Activated CD4-positive, alpha-beta T cell treated with anti-CD3 and anti-CD28 coated beads, Interleukin-2, amount 10 ng/mL, durations not matched to agents 24 days and 14 days (primary cell): ENCODE measurements around the gene PTOV1. TPM values are rescaled to one million over a fixed set of nuclear protein-coding genes. Genes with fewer than 3 reads are reported as not detected.

Experiments
- DNase-seq: peaks from one replicate; pipeline ENCODE4 v3.0.0; 2022
- H3K27ac Mint-ChIP-seq: one replicate; pipeline ENCODE4 v1.8.0; 2022; ENCODE audit warnings: mild to moderate bottlenecking, mixed read lengths
- H3K27me3 Mint-ChIP-seq: one replicate; pipeline ENCODE4 v1.8.0; 2022; ENCODE audit warnings: mixed read lengths
- H3K36me3 Mint-ChIP-seq: one replicate; pipeline ENCODE4 v1.8.0; 2022; ENCODE audit warnings: low read depth, mild to moderate bottlenecking, mixed read lengths
- H3K4me1 Mint-ChIP-seq: one replicate; pipeline ENCODE4 v1.8.0; 2021; ENCODE audit warnings: mixed read lengths
- H3K4me3 Mint-ChIP-seq: one replicate; pipeline ENCODE4 v1.8.0; 2022; ENCODE audit warnings: mild to moderate bottlenecking, moderate library complexity, mixed read lengths
- H3K9me3 Mint-ChIP-seq: one replicate; pipeline ENCODE4 v1.8.0; 2021; ENCODE audit warnings: mixed read lengths
- intact Hi-C: fragments of 100-400 bp; cut with micrococcal nuclease; formaldehyde crosslinking; loops from one replicate; pipeline ENCODE4 v1.15.1; 2023
- total RNA-seq: library from RNA; stranded (reverse); gene quantifications from 2 replicates; pipeline ENCODE4 v1.2.3, GENCODE V29; 2022

Gene PTOV1
- total RNA-seq, 1 donor from 2014 or later = 121 TPM

DNA sequence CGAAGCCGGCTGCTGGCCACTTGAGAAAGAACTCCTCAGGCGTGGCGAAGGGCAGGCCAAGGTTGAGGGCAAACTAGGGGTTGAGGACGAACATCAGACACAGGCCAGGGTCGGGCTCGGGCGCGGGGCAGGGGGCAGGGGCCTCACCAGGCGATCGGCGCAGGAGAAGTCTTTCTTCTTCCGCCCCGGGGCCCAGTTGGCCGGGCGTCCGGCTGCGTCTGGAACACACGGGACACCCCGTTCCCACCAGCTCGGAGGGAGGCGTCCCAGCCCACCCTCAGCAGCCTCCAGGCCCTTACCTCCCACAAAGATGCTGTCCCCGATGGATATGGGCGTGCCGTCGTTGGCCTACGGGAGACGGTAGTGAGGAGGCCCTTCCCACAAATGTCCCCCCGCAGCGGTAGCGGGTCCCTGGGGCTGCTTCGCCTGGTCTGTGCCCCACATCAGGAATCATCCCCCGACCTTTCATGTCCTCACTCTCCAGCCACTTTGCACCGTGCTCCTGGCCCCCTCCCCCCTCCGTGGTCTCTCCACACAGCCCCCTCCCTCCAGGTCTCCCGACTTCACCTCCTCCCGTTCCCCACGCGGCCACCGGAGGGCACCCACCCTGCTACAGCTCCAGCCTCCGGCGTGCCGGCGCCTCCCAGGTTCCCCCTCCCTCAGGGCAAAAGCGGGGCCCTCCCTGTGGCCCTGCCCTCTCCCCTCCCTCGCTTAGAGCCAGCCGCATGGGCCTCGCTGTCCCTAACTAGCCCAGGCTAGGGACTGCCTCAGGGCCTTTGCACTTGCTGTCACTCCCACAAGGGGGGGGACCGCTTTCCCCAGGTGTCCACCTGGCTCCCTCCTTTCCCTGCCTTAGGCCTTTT, 11.7 kb downstream of the PTOV1 start:
- H3K9me3 Mint-ChIP-seq = no peaks in the 10 kb centered on the region
- no peaks in the 10 kb centered on the region for H3K27me3 Mint-ChIP-seq
- peaks cover 47% of the 10 kb centered on the region for H3K36me3 Mint-ChIP-seq
- intact Hi-C loops = no loop called here
- no peak for DNase-seq
- H3K4me3 Mint-ChIP-seq = no peak overlapping the region
- H3K4me1 Mint-ChIP-seq = peaks cover 19% of the 10 kb centered on the region
- no peak overlapping the region for H3K27ac Mint-ChIP-seq

DNA sequence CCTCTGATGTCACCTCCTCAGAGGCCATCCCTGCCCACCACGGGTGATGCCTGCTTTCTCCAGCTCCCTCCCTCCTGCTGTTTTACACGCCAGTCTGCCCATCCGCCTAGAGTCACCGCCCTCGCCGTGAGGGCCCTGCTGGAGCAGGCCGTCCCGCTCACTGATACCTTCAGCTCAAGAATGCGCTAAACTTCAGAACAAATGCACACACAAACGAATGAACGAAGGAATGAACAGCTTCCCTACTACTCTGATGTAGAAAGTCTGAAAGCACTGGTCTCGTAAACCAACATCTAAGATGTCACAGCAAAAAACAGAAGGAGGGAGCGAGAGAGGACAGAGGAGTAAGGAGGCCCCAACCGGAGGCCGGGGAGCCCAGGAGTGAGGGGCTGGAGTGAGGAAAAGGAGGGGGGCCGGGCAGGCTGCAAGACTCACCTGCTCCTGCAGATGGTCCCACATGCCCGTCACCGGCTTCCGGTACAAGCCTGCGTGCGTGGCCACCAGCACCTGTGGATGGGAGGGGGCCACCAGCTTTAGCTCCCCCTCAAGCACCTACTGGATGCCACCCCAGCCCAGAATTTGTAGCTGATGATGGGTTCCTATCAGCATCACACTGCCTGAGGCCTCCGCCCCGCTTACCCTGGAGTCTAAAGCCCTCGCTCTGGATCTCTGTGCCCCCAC, 12.4 kb downstream of the PTOV1 start:
- H3K36me3 Mint-ChIP-seq = peaks cover 44% of the 10 kb centered on the region
- no peak overlapping the region for H3K4me3 Mint-ChIP-seq

DNA sequence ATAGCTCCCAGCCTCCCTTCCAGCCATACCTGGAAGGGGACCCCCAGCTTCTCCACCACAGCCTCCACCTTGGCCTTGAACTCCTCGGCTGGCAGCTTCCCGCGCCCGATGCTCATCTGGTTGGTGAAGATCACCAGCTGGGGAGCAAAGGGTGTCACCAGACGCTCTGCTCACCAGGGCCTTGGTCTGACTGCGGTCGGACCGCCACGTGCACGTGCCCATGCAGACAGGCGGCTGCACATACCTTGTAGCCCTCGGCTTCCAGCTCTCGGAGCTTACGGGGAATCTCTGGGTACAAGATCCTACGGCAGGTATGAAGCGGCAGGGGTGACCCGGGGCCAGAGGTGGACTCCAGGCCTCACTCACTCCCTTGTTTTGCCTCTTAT, 13.0 kb downstream of the PTOV1 start:
- no peak overlapping the region for H3K27ac Mint-ChIP-seq
- H3K36me3 Mint-ChIP-seq = peaks cover 43% of the 10 kb centered on the region
- intact Hi-C loops = no loop called here
- H3K4me3 Mint-ChIP-seq = no peak overlapping the region
- H3K4me1 Mint-ChIP-seq = peaks cover 29% of the 10 kb centered on the region
- no peak for DNase-seq
- H3K9me3 Mint-ChIP-seq = no peaks in the 10 kb centered on the region
- H3K27me3 Mint-ChIP-seq = no peaks in the 10 kb centered on the region

More for the DNA sequence above, 12.4 kb downstream of the PTOV1 start:
- H3K9me3 Mint-ChIP-seq = no peaks in the 10 kb centered on the region
- no peak overlapping the region for H3K27ac Mint-ChIP-seq
- intact Hi-C loops = no loop called here
- no peak for DNase-seq
- H3K27me3 Mint-ChIP-seq = no peaks in the 10 kb centered on the region
- peaks cover 25% of the 10 kb centered on the region for H3K4me1 Mint-ChIP-seq

DNA sequence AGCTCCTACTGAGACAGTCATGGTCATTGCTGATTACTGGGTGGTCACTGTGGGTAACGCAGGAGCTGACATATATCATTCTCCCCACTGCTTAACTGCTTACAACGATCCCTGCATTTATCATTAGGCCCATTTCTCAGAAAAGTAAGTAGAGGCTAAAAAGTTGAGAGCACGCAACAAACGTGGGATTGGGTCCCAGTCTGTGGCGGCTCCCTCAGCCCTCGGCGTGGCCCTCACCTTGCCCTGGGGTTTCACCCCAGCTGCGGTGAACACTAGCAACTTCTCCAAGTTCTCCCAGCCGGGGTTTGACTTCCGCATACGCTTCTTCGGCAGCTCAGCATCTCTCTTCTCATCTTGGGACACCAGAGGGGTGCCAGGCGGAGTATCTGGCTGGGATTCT, 13.9 kb downstream of the PTOV1 start:
- H3K27me3 Mint-ChIP-seq = no peaks in the 10 kb centered on the region
- peaks cover 29% of the 10 kb centered on the region for H3K4me1 Mint-ChIP-seq
- no peak overlapping the region for H3K4me3 Mint-ChIP-seq
- no peaks in the 10 kb centered on the region for H3K9me3 Mint-ChIP-seq
- intact Hi-C loops = no loop called here
- DNase-seq = no peak
- H3K36me3 Mint-ChIP-seq = peaks cover 42% of the 10 kb centered on the region
- no peak overlapping the region for H3K27ac Mint-ChIP-seq

DNA sequence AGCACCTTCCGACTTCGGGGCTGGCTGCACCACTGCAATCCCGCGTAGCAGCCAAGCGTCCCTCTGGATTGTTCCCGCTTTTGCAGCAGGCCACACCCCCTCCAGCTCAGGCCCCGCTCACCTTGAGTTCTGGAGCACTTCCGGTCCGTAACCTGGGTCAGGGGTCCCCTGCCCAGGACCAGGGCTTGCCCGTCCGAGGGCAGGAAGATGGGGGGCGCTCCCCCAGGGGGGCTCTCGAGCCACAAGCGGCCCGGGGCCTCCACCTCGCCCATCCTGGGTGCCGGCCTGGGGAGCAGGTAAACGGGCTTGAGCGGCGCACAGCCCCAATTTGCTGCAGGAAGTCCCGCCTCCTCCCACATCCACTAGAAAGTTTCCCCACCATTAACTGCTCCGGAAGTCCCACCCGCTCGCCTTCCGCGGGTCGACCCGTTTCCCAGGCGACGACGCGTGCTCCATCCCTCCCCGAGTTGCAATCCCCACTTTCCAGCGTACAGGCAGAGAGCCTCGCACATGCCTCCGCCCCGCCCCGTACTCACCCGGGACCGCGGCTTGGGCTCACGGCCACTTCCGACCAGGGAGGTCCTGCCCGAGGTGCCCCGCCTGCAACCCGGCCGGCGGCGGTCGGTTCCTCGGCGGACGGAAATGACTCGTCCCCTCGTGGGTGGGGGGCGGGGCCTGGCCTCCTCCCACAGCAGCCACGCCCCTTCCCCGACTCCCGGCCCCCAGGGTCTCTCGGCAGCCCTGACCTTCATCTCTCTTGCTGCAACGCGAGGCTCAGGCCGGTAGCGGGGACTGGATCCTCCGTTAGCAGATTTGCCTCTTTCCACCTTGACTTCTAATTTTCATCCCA, 16.2 kb downstream of the PTOV1 start, which contains the start of gene PNKP:
TSS of gene PNKP (minus strand) at position 644 of the 850 bp plus-strand sequence. CDS start at position 272, 372 bp downstream.
- intact Hi-C loops = loop anchor here (1.0 kb wide), 2 partner anchors 17 to 54 kb away; partner anchors contain the start of gene FUZ
- H3K27ac Mint-ChIP-seq = peak within 1 kb of the TSS; percentile 37
- peaks cover 40% of the 10 kb centered on the region for H3K4me1 Mint-ChIP-seq
- peak within 1 kb of the TSS; percentile 99 for H3K4me3 Mint-ChIP-seq
- peaks cover 39% of the 10 kb centered on the region for H3K36me3 Mint-ChIP-seq
- no peaks in the 10 kb centered on the region for H3K27me3 Mint-ChIP-seq
- peak; percentile 96 for DNase-seq
- H3K9me3 Mint-ChIP-seq = no peaks in the 10 kb centered on the region

DNA sequence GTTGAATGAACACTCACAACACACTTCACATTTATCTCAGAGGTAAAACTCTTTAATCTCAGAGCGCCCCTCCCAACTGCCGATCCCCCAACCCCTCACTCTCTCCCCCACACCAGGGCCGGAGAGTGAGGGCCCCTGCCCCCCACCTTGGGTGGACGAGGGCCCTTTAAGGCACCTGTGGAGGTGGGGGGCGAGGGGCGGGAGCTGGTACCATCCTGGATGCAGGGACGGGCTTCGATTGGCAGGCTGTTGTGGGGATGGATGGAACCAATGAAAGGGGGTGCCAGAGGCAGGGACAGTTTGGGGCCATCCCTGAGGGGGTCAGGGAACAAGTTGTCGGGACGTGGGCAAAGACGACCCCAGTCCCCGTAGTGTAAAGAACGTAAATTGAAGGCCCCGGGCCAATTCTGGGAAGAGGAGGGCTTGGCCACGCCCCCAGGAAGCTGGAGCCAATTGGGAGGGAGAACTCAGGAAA, 18.1 kb downstream of the PTOV1 start:
- Mint-ChIP-seq H3K36me3 (peaks cover 32% of the 10 kb centered on the region), H3K27me3 (no peaks in the 10 kb centered on the region), H3K4me1 (peaks cover 42% of the 10 kb centered on the region), H3K27ac (no peak overlapping the region), H3K4me3 (no peak overlapping the region), H3K9me3 (no peaks in the 10 kb centered on the region)
- DNase-seq = no peak
- intact Hi-C loops = loop anchor here (1.0 to 2.0 kb wide), 5 partner anchors 8 to 102 kb away; partner anchors contain the start of genes AKT1S1, AP2A1, MED25 and TBC1D17

DNA sequence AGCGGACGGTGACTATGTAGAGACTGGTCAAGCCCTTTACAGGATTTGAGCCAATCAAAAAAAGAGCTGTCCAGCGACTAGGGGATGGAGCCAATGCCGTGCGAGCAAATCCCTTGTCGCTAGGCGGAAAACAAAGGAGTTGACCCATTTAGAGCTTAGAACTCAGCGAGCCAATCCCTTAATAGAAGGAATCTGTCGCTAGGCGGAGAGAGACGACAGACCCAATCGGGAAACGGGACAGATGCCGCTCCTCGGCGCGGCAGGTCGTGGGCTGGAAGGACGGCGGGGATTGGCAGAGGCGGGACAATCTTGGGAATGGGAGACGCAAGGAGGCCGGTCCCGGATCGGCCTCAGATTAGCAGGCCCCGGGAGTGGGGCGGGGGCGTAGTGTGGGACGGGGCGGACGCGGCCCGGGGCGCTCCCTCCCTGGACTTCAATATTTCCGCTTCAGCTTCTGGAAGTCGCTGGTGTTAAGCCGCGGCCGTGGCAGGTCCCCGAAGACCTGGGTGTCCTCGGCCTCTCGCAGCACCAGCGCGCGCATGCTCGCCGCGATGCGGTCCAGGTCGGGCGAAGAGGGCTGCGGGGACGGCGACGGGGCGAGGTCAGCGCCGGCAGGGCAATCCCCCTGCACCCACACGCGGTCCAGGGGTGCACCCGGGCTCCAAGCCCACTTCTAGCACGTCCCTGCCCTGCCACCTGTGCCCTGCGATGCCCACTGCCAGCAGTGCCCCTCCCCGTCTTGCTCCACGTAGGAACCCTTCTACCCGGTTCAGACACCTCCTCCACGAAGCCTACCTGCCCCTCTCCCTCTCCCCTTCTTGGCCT, 18.7 kb downstream of the PTOV1 start:
- peak; percentile 98 for DNase-seq
- Mint-ChIP-seq H3K4me3 (no peak overlapping the region), H3K4me1 (peaks cover 41% of the 10 kb centered on the region), H3K9me3 (no peaks in the 10 kb centered on the region), H3K27me3 (no peaks in the 10 kb centered on the region), H3K36me3 (peaks cover 26% of the 10 kb centered on the region), H3K27ac (no peak overlapping the region)
- intact Hi-C loops = loop anchor here (1.0 to 10.0 kb wide), 6 partner anchors 8 to 115 kb away; partner anchors contain the start of genes AKT1S1, AP2A1, MED25 and TBC1D17

DNA sequence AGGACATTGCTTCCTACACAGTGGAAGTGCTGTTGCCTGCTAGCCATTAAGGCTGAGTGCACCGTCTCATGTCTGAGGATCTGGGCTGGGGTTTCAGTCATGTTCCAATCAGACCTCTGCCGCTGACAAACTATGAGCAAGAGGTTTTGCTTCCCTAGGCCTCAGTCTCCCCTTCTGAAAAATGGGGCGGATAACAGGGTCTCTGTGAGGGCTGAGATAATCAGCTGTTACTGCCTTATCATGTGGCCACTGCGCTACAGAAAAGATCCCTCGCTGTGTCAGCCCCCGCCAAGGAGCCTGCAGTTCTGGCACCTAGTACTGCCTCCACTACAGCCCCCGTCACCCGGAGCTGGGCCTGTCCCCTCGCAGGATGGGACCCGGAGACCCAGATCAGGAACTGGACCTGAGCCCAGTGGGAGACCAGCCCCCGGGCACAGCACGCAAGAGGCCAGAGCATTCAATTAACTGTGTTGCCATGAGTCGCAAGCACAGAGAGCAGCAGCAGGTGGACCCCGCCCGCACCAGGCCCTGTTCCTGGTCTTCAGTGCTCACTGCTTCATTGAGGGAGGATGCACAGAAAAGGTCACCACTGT, 19.4 kb downstream of the PTOV1 start:
- Mint-ChIP-seq H3K27me3 (no peaks in the 10 kb centered on the region), H3K27ac (no peak overlapping the region), H3K9me3 (no peaks in the 10 kb centered on the region), H3K4me3 (no peak overlapping the region), H3K4me1 (peaks cover 40% of the 10 kb centered on the region), H3K36me3 (peaks cover 20% of the 10 kb centered on the region)
- no peak for DNase-seq
- intact Hi-C loops = loop anchor here (10.0 kb wide), 1 partner anchor 114 kb away; no protein-coding TSS in a partner anchor

DNA sequence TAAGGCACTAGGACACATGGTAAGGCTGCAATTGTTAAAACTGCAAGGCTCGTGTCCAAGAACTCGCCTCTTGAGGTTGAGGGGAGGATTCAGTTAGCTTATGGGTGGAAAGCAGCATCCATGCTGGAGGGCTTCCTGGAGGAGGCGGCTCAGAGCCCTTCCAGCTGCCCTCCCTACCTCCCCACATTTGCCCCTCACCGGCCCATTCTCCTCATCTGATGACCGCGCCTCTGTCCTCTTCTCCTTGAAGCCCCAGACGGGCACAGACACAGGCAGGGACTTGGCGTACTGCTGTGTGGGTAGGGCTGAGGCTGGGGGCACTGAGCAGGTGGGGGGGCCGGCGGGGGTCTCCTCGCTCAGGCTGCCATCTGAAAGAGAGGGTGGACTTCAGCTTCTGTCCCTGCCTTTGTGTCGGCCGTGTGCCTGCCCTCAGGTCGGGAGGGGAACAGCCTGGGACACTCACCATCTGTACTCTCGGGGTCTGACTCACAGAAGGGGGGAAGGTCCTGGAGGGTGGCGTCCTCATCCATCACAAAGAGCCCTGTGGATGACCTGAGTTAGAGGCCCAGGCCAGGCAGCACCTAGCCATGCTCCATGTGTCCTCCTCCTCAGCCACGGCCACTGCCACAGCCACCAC, 20.5 kb downstream of the PTOV1 start:
- peak overlapping the region; percentile 59 for H3K27ac Mint-ChIP-seq

DNA sequence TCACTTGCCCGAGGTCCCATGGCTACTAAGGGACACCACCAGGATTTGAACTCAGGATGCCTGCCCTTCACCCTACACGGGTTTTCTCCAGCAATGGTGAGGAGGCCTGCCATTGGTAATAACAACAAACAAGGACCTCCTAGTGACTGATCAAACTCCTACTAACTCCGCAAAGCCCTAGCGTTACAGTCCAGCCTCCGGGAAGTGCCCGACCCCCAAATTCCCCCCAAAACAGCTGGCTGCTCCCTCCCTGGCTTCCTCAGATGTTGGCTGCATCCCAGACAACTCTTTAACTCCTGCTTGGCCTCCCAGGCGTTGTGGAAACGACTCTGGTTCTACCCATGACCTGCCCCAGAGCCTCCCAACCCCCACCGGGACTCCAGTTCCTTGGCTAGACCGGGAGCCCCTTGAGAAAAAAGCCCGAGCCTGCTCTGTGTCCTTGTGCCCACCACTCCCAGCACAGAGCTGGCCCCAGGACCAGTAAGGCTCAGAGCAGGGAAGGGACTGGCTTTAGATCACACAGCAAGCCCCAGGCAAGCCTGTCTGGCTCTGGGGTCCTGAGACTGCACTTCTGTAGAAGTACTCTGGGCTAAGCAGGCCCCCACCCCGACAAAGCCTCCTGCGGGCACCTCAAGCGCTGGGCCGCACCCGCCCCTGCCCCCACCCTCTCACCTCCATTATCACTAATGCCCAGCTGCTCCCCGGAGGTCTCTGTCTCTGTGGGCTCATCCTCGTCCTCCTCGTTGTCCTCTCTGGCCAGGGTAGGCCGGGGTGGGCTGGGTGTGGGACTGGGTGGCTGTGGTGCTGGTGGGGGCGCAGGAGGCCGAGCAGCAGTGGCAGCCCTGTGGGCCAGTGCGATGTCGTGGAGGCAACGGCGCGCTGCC, 21.5 kb downstream of the PTOV1 start:
- H3K9me3 Mint-ChIP-seq = no peaks in the 10 kb centered on the region
- intact Hi-C loops = loop anchor here (10.0 kb wide), 1 partner anchor 112 kb away; no protein-coding TSS in a partner anchor
- H3K4me3 Mint-ChIP-seq = peak overlapping the region; percentile 26
- no peaks in the 10 kb centered on the region for H3K27me3 Mint-ChIP-seq
- no peak for DNase-seq
- H3K36me3 Mint-ChIP-seq = peaks cover 9% of the 10 kb centered on the region
- H3K4me1 Mint-ChIP-seq = peaks cover 34% of the 10 kb centered on the region
- H3K27ac Mint-ChIP-seq = peak overlapping the region; percentile 59

More for the DNA sequence above, 20.5 kb downstream of the PTOV1 start:
- no peak for DNase-seq
- Mint-ChIP-seq H3K36me3 (peaks cover 14% of the 10 kb centered on the region), H3K4me3 (peak overlapping the region; percentile 26), H3K9me3 (no peaks in the 10 kb centered on the region), H3K27me3 (no peaks in the 10 kb centered on the region), H3K4me1 (peaks cover 38% of the 10 kb centered on the region)
- intact Hi-C loops = loop anchor here (10.0 kb wide), 1 partner anchor 113 kb away; no protein-coding TSS in a partner anchor

DNA sequence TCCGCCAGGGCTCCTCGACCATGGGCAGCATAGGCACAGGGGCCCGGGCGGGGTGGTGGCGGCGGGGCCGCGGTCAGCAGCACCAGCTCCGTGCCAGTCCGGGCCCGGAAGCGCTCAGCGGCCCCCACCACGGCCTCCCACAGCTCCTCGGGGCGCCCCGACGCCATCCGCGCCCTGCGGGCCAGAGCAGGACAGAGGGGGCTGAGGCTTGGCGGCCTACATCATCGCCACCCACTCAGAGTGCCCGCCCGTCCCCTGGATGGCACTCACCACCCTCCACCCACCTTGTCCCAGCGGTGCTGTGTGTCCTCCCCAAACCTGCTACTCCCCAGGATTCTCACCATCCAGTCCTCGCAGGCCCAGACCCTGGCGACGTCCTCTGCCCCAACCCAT, 22.2 kb downstream of the PTOV1 start:
- H3K4me1 Mint-ChIP-seq = peaks cover 31% of the 10 kb centered on the region
- intact Hi-C loops = loop anchor here (10.0 kb wide), 1 partner anchor 112 kb away; no protein-coding TSS in a partner anchor
- H3K9me3 Mint-ChIP-seq = no peaks in the 10 kb centered on the region

More for the DNA sequence above, 22.2 kb downstream of the PTOV1 start:
- H3K36me3 Mint-ChIP-seq = peaks cover 7% of the 10 kb centered on the region
- no peaks in the 10 kb centered on the region for H3K27me3 Mint-ChIP-seq
- DNase-seq = no peak
- no peak overlapping the region for H3K27ac Mint-ChIP-seq
- no peak overlapping the region for H3K4me3 Mint-ChIP-seq
